HCT116 (cell line): ENCODE data around the gene ATXN7L1. TPM values are rescaled to one million over a fixed set of nuclear protein-coding genes. Genes with fewer than 3 reads are reported as not detected.
A peak's percentile ranks its signal among the peaks of the same experiment; 100 is the strongest.

Source experiments
- ATAC-seq: fragments of 200-7000 bp; cut with Tn5 transposase; 2 replicates; pipeline ENCODE4 v1.9.1; 2020; ENCODE audit warnings: mild to moderate bottlenecking, moderate library complexity
- BruUV-seq: library from RNA; stranded (reverse); fragments of 400-500 nt; replicated peaks from 2 replicates; lab custom pipeline; 2021; lab: Mats Ljungman, UMichigan
- CTCF ChIA-PET: fragments of 300-600 bp; sonication (Branson Sonifier 250); formaldehyde crosslinking; loops from one replicate; lab custom pipeline; 2021; ENCODE audit warnings: antibody characterized with exemption; lab: Charles Lee
- POLR2A ChIA-PET: fragments of 300-600, 350-600 bp; sonication (Branson Sonifier 250); formaldehyde crosslinking; loops from one replicate; lab custom pipeline; 2021; ENCODE audit warnings: antibody characterized with exemption; lab: Charles Lee
- RAD21 ChIA-PET, 2 experiments: fragments of 300-600 bp; sonication (Branson Sonifier 250); formaldehyde crosslinking; loops; one replicate each; lab custom pipeline; 2023; ENCODE audit warnings: low total read pairs in 2 of 2; ENCODE audit not compliant: uncharacterized antibody in 2 of 2, unreplicated experiment in 2 of 2, low non-redundant PET in 1 of 2; lab: Charles Lee
- DNase-seq: peaks from one replicate; pipeline ENCODE4 v3.0.0-alpha.2; 2010; ENCODE audit warnings: low read depth, low spot score
- H2AFZ ChIP-seq: fragments of 200-600 bp; shearing (Covaris generic), sonication (generic); 2 replicates; pipeline ENCODE4 v1.6.1; 2017; ENCODE audit warnings: low read depth, mixed run types, mixed read lengths, antibody characterized with exemption, low read length; ENCODE audit not compliant: poor library complexity, severe bottlenecking
- H3K27ac ChIP-seq: 2 replicates; pipeline ENCODE4 v1.5.1; 2012; ENCODE audit warnings: low read depth, low read length
- H3K27me3 ChIP-seq: fragments of 200-600 bp; sonication (generic); 2 replicates; pipeline ENCODE4 v1.6.1; 2016; ENCODE audit warnings: mixed run types, low read length, mixed read lengths; ENCODE audit not compliant: insufficient read depth
- H3K36me3 ChIP-seq, 2 experiments: fragments of 200-500 bp in 1 of 2; fragments of 200-600 bp in 1 of 2; sonication (Bioruptor generic) in 1 of 2; sonication (generic) in 1 of 2; 2 replicates each; pipeline versions ENCODE4 v1.5.1 to v1.6.1; 2014 to 2016; ENCODE audit warnings: low read length in 2 of 2, inconsistent platforms in 1 of 2, mixed read lengths in 1 of 2, mixed run types in 1 of 2; ENCODE audit not compliant: insufficient read depth in 2 of 2, control insufficient read depth in 1 of 2
- H3K4me1 ChIP-seq, 2 experiments: fragments of 200-600 bp in 1 of 2; sonication (generic) in 1 of 2; 2 replicates each; pipeline versions ENCODE4 v1.5.1 to v1.6.1; 2012 to 2017; ENCODE audit warnings: low read length in 2 of 2, inconsistent platforms in 1 of 2, mild to moderate bottlenecking in 1 of 2, mixed read lengths in 1 of 2, mixed run types in 1 of 2, moderate library complexity in 1 of 2; ENCODE audit not compliant: insufficient read depth in 2 of 2, control insufficient read depth in 1 of 2
- H3K4me2 ChIP-seq: fragments of 200-600 bp; sonication (generic); 2 replicates; pipeline ENCODE4 v1.6.1; 2017; ENCODE audit warnings: mixed run types, low read length, mixed read lengths
- H3K4me3 ChIP-seq, 2 experiments: fragments of 200-600 bp in 1 of 2; sonication (generic) in 1 of 2; replicated peaks in 1 of 2; 2 replicates each; pipeline ENCODE4 v1.5.1; 2011 to 2016; ENCODE audit warnings: low read length in 2 of 2, control low read depth in 1 of 2, low read depth in 1 of 2, mild to moderate bottlenecking in 1 of 2, mixed read lengths in 1 of 2, mixed run types in 1 of 2
- H3K79me2 ChIP-seq: fragments of 200-600 bp; sonication (generic); 2 replicates; pipeline ENCODE4 v1.6.1; 2017; ENCODE audit warnings: mild to moderate bottlenecking, mixed run types, low read length, moderate library complexity, mixed read lengths; ENCODE audit not compliant: insufficient read depth
- H3K9ac ChIP-seq: fragments of 200-600 bp; sonication (generic); 2 replicates; pipeline ENCODE4 v1.6.1; 2016; ENCODE audit warnings: low read length, mixed read lengths
- H3K9me2 ChIP-seq: fragments of 200-600 bp; sonication (generic), shearing (Covaris generic); 2 replicates; pipeline ENCODE4 v1.6.1; 2017; ENCODE audit warnings: mixed run types, mild to moderate bottlenecking, moderate library complexity; ENCODE audit not compliant: insufficient read depth
- H3K9me3 ChIP-seq, 2 experiments: fragments of 200-500 bp in 1 of 2; fragments of 200-600 bp in 1 of 2; sonication (Bioruptor generic) in 1 of 2; sonication (generic) in 1 of 2; 2 replicates each; pipeline ENCODE4 v1.6.1; 2014 to 2017; ENCODE audit warnings: low read length in 2 of 2, mixed read lengths in 2 of 2, inconsistent platforms in 1 of 2, low read depth in 1 of 2, mild to moderate bottlenecking in 1 of 2, mixed run types in 1 of 2, moderate library complexity in 1 of 2; ENCODE audit not compliant: control insufficient read depth in 1 of 2, insufficient read depth in 1 of 2
- H4K20me1 ChIP-seq: fragments of 200-600 bp; sonication (generic), shearing (Covaris generic); 2 replicates; pipeline ENCODE4 v1.6.1; 2017; ENCODE audit warnings: mixed run types, mild to moderate bottlenecking, moderate library complexity; ENCODE audit not compliant: insufficient read depth
- CBX3 ChIP-seq: IDR thresholded peaks from 2 replicates; pipeline ENCODE4 v1.6.1; 2012; ENCODE audit warnings: low read depth
- CEBPB ChIP-seq: IDR thresholded peaks from 2 replicates; pipeline ENCODE4 v1.6.1; 2012; ENCODE audit warnings: low read depth
- RAD21 ChIP-seq: IDR thresholded peaks from 2 replicates; pipeline ENCODE4 v1.6.1; 2012; ENCODE audit warnings: low read depth, mild to moderate bottlenecking
- TCF7L2 ChIP-seq: IDR thresholded peaks from 2 replicates; pipeline ENCODE4 v1.7.0; 2011; ENCODE audit warnings: borderline replicate concordance, inconsistent platforms; ENCODE audit not compliant: insufficient read depth, insufficient read length; ENCODE audit errors: extremely low read depth
- YY1 ChIP-seq: IDR thresholded peaks from 2 replicates; pipeline ENCODE4 v1.6.1; 2011; ENCODE audit warnings: low read length, low read depth, moderate library complexity, mild to moderate bottlenecking; ENCODE audit not compliant: insufficient replicate concordance; ENCODE audit errors: extremely low read depth
- intact Hi-C: fragments of 100-400 bp; cut with micrococcal nuclease; formaldehyde crosslinking; loops from 2 replicates; pipeline ENCODE4 v1.10.0; 2022
- total RNA-seq: library from RNA; stranded (reverse); gene quantifications from one replicate; pipeline ENCODE4 v1.2.1, GENCODE V29; 2021; ENCODE audit not compliant: unreplicated experiment
- TF ChIP-seq, protein P1 (sequence below), 3 experiments: fragments of 200-600 bp in 1 of 3; sonication (generic) in 1 of 3; IDR thresholded peaks in 2 of 3; conservative IDR thresholded peaks in 1 of 3; 2 replicates each; pipeline ENCODE4 v1.5.1; 2012 to 2017; ENCODE audit warnings: low read depth in 2 of 3, low read length in 2 of 3, antibody characterized with exemption in 1 of 3, borderline replicate concordance in 1 of 3, control low read depth in 1 of 3, mild to moderate bottlenecking in 1 of 3, mixed read lengths in 1 of 3, mixed run types in 1 of 3, moderate library complexity in 1 of 3; ENCODE audit not compliant: insufficient read depth in 1 of 3

Gene ATXN7L1
- total RNA-seq, 1 experiment from 2014 or later, result 11.5 TPM

- Histone ChIP-seq H3K36me3 (no peaks in the 10 kb centered on the region; a peak in 1 of 4 replicates), H3K27me3 (no peaks in the 10 kb centered on the region), H3K9ac (no peak overlapping the region), H4K20me1 (no peaks in the 10 kb centered on the region), H3K4me3 (no peak overlapping the region), H3K9me2 (no peaks in the 10 kb centered on the region), H3K27ac (no peak overlapping the region), H3K4me2 (no peak overlapping the region), H3K4me1 (peaks cover 12 to 17% of the 10 kb centered on the region in 2 experiments), H3K9me3 (no peaks in the 10 kb centered on the region), H3K79me2 (no peaks in the 10 kb centered on the region), H2AFZ (no peak overlapping the region)
- intact Hi-C loops, result no loop called here
- DNase-seq (no peak), ATAC-seq (no peak)
- CTCF ChIA-PET, result no interaction called here
- no peak for TF ChIP-seq CBX3
- no peak for TF ChIP-seq TCF7L2
- TF ChIP-seq YY1, result no peak
- no TSS peak for BruUV-seq
- RAD21 ChIA-PET, result no interaction called here
- POLR2A ChIA-PET, result no interaction called here
These were observed 210.1 kb downstream of the ATXN7L1 start for GRCh38 chr7:105666324-105666723.

DNA sequence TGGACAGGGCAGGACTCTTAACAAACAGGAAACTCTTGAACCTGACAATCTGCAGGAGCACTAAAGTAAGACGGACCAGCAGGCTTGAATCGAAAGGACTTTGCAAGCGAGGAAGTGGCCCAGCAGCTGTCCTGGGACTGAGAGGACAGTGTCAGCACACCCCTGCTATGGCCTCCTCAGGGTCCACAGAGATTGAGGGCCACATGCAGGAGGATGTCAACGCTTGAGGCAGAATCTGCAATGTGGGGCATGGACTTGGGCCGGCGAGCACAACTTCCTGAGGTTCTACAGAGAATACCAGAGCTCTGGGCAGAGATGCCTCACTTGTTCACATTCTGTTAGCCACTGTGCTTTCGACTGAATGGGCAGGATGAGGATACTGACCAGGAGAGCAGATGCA lies 210.7 kb downstream of the ATXN7L1 start:
- RAD21 ChIA-PET, result no interaction called here
- Histone ChIP-seq H3K27me3 (no peaks in the 10 kb centered on the region), H3K79me2 (no peaks in the 10 kb centered on the region), H3K9me2 (no peaks in the 10 kb centered on the region), H3K9ac (no peak overlapping the region), H3K4me1 (peaks cover 12 to 17% of the 10 kb centered on the region in 2 experiments), H3K4me3 (no peak overlapping the region), H4K20me1 (no peaks in the 10 kb centered on the region), H3K27ac (no peak overlapping the region), H2AFZ (no peak overlapping the region)
- CTCF ChIA-PET, result interaction anchor here (1.6 kb wide), 1 partner anchor 9 kb away, joined by 3 read pairs; no protein-coding TSS in a partner anchor
- DNase-seq, result no peak
- no TSS peak for BruUV-seq
- POLR2A ChIA-PET, result no interaction called here
- TF ChIP-seq RAD21 (no peak), CEBPB (no peak), TCF7L2 (no peak)
- TF ChIP-seq, protein P1, sequence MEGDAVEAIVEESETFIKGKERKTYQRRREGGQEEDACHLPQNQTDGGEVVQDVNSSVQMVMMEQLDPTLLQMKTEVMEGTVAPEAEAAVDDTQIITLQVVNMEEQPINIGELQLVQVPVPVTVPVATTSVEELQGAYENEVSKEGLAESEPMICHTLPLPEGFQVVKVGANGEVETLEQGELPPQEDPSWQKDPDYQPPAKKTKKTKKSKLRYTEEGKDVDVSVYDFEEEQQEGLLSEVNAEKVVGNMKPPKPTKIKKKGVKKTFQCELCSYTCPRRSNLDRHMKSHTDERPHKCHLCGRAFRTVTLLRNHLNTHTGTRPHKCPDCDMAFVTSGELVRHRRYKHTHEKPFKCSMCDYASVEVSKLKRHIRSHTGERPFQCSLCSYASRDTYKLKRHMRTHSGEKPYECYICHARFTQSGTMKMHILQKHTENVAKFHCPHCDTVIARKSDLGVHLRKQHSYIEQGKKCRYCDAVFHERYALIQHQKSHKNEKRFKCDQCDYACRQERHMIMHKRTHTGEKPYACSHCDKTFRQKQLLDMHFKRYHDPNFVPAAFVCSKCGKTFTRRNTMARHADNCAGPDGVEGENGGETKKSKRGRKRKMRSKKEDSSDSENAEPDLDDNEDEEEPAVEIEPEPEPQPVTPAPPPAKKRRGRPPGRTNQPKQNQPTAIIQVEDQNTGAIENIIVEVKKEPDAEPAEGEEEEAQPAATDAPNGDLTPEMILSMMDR (IDR thresholded peaks at IDR 0.05 in 2 of 3, conservative IDR thresholded peaks at IDR 0.05 in 1 of 3; ENCODE audit: borderline replicate concordance in 1 of 3, insufficient read depth in 1 of 3, low read depth in 2 of 3, low read length in 2 of 3), result no peak
- TF ChIP-seq, all 23 proteins: peak for 0
- H3K4me2 ChIP-seq, result peak overlapping the region; percentile 42
- intact Hi-C loops, result no loop called here
- no peaks in the 10 kb centered on the region for H3K9me3 ChIP-seq
- 0 out of 2 replicates have a peak, but pooled peaks have one; percentile 10 for ATAC-seq
- H3K36me3 ChIP-seq, result no peaks in the 10 kb centered on the region; a peak in 1 of 4 replicates
